ENCODE measurements around the gene KMO.

- TF ChIP-seq CTCF (IDR thresholded peaks at IDR 0.05; ENCODE audit: insufficient read depth, low read length) (no peak), REST (IDR thresholded peaks at IDR 0.05; ENCODE audit: insufficient replicate concordance, low read depth) (no peak), SPI1 (IDR thresholded peaks at IDR 0.05; ENCODE audit: borderline replicate concordance, low read depth) (no peak)
Measured at GRCh38 chr1:241641773-241642592, 109.8 kb downstream of the KMO start.
